GM19395 (cell line): Measurements from ENCODE around the gene CNTN5.

Source experiments
- ATAC-seq: cut with Tn5 transposase; IDR thresholded peaks from one replicate; pipeline ENCODE4 v1.9.1; 2021; ENCODE audit warnings: mild to moderate bottlenecking, moderate library complexity; ENCODE audit not compliant: unreplicated experiment

CNTN5 gene

GRCh38 chr11:99589771-99590170 lies 569.0 kb downstream of the CNTN5 start:
- ATAC-seq: no peak

DNA sequence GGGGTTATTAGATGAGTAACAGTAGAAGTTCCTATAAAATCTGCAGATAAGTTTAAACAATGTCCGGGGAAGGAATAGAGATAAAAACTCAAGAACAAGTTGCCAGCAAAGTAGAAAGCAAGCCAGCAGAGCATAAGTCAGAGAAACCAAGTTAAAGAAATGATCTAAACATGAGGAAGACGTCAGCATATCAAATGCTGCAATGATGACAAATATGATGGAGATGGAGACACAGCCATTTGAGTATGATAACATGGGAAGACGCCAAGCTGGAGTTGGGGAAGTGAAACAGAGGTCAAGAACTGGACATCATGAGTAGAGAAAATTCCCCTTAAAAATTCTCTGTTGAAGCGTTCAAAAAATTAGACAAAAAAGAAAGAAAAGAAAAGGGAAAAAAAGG lies 571.5 kb downstream of the CNTN5 start:
- ATAC-seq: no peak

DNA sequence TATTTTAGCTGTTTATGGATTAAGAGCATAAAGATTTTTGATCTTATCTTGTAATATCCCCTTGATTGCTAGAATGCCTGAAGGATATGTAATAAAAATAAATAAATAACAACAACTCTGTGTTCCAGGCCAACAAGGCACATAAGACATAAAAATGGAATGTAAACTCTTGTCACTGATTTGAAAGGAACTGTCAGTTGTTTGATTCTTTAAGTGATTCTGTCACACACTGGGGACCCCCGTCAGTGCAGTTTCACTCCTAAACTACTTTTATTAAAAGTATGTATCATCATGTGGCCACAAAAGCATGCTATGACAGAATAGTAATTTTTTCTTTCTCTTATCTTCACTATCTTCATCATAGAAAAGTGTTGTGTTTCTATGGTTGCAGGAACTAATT lies 572.4 kb downstream of the CNTN5 start:
- no peak for ATAC-seq

GRCh38 chr11:99601179-99601578 lies 580.4 kb downstream of the CNTN5 start:
- no peak for ATAC-seq

DNA sequence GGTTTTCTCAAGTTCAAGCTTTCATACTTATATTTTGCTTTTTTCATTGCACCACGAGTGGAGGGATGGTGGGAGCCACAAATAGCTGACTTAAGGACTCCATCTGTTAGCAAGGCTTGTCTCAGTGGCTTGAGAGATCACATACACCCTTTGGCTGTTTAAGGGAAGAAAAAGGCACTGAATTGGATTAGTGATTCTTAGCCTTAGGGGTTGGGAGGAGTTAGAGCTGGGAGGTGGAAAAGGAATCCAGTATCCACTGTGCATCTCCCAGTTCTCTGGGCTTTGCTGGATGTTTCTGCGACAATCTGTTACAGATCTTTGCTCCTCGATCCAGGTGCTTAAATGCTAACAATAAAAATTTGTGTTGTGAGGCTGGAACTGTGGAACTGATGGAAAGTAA lies 593.6 kb downstream of the CNTN5 start:
- ATAC-seq: no peak

- no peak for ATAC-seq
Measured at GRCh38 chr11:99630629-99631028, 609.9 kb downstream of the CNTN5 start.

DNA sequence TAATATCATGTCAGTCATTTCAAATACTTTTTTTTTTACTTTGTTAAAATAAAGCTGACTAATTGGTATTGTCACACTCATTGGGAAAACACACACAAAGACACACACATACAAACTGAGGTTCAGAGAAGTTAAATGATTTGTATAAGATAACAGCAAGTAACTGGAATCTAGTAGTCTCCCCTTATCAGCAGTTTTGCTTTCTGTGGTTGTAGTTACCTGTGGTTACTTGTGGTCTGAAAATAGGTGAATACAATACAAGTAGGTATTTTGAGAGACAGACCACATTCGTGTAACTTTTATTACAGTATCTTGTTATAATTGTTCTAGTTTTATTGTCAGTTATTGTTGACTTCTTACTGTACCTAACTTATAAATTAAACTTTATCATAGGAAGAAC lies 610.9 kb downstream of the CNTN5 start:
- no peak for ATAC-seq

- no peak for ATAC-seq
Measured at GRCh38 chr11:99632969-99633368, 612.2 kb downstream of the CNTN5 start.

- no peak for ATAC-seq
Measured at GRCh38 chr11:99634581-99634980, 613.8 kb downstream of the CNTN5 start.

DNA sequence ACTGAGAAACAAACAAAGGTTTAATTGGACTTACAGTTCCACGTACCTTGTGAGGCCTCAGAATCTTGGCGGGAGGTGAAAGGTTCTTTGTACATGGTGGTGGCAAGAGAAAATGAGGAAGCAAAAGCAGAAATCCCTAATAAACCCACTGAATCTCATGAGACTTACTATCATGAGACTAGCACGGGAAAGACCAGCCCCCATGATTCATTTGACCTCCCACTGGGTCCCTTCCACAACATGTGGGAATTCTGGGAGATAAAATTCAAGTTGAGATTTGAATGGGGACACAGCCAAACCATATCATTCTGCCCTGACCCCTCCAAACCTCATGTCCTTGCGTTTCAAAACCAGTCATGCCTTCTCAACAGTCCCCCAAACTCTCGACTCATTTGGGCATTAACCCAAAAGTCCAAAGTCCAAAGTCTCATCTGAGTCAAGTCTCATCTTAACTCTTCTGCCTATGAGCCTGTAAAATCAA lies 617.4 kb downstream of the CNTN5 start:
- no peak for ATAC-seq

DNA sequence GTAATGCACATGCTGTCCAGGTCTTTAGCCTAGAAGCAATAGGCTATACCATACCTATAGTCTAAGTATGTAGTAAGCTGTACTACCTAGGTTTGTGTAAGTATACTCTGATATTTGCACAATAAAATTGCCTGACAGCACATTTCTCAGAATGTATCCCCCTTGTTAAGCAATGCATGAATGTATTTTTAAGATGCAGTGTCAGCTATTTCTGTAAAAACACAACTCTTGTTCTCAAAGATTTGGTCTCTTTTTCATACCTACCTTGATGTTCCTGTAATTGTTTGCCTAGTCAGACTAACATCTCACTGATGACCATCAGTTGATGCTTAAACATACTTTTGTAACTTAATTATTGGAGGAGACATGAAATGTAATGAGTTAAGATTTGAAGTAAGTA lies 619.9 kb downstream of the CNTN5 start:
- ATAC-seq: no peak

GRCh38 chr11:99645934-99646333 lies 625.2 kb downstream of the CNTN5 start:
- no peak for ATAC-seq

DNA sequence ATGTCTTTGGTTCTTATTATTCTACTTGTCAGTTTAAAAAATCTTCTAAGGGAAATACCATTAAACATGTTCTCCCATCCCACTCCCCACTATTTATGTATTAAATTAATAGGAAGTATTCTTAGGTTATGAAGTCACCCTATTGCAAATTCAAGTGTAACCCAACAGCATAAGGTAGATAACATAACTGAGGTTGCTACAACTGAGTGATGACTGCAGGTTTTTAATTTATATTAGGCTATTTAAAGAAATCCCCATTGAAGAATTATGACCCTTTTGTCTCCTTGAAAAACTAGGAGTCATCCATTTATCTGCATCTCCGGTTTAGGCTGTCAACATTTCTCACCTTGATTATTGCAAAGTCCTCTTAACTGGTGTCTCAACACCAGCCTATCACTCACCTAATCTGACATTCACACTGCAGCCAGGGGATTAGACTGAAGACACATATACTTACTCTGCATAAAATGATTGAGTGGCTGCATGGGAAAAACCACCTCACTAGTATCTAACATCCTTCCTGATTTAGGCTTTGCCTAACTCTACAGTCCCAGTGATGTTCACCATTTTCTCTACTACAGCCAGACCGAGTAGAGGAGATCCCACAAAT lies 649.4 kb downstream of the CNTN5 start:
- ATAC-seq: no peak

GRCh38 chr11:99671808-99672409 lies 651.2 kb downstream of the CNTN5 start:
- no peak for ATAC-seq

DNA sequence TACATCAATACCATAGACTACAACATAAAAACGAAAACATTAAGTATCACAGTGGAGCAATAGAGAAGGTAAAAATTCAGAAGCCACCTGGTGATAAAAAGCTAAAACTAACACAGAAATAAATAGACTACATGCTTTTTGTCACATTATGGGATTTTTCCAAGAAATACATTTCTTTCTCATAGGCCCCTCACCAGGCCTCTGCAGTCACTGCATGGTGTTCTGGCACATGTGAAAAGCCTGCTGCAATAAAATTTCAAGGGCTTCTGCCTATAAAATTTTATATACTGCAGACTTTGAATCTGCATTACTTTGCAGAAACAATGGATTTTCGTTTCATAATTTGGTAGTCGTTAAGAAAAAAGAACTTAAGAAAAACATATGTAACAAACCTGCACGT lies 655.5 kb downstream of the CNTN5 start:
- no peak for ATAC-seq

DNA sequence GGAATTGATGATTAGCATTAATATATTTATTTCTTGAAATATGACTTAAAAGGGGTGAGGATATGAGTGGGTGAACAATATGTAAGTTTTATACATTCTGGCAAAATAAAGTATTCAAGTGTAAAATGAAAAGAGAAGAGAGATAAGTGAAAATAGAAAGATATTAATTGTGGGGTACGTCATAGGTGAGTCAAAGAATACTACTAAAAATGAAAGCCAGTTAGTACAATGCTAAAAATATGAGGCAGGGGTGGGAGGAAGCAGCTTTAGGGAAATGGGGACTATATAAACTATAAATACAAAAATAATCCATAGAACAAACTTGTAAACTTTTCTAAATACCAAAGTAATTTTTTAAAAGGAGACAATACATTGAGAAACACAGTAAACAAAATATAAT lies 661.4 kb downstream of the CNTN5 start:
- ATAC-seq: no peak

GRCh38 chr11:99682646-99683045 lies 661.9 kb downstream of the CNTN5 start:
- ATAC-seq: no peak

DNA sequence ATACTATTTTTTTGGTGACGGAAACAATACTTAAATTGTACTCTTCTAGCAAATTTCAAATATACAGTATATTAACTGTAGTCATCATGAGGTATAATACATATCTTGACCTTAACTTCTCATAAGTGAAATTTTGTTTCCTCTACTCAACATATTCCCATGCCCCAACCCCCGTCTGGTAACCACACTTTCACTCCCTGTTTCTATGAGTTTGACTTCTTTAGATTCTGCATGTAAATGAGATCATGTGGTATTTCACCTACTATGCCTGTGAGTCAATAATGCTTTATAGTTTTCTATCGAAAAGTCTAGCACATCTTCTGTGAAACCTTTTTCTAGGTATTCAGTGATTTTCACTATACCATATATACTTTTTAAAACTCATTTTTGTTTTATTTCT lies 663.2 kb downstream of the CNTN5 start:
- no peak for ATAC-seq

DNA sequence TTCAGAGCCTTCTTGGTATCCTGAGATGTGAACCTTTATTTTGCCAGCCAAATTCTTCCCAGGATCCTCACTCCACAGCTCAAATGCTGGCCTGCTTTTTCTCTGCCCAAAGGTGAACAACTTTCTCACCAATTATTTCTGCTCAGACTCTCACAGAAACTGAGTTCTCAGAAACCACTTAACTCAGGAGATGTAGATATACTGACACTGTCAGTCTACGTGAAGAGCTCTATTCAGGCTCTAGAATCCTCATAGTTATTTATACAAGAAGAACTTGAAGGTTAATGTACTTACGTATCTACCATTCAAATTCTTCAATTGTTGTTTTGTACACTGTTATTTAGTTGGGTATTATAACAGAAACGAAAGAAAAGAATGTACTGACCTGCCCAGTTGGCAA lies 666.1 kb downstream of the CNTN5 start:
- ATAC-seq: no peak

GRCh38 chr11:99687320-99687719 lies 666.6 kb downstream of the CNTN5 start:
- ATAC-seq: no peak

- ATAC-seq: no peak
Measured at GRCh38 chr11:99693941-99694492, 673.3 kb downstream of the CNTN5 start.

DNA sequence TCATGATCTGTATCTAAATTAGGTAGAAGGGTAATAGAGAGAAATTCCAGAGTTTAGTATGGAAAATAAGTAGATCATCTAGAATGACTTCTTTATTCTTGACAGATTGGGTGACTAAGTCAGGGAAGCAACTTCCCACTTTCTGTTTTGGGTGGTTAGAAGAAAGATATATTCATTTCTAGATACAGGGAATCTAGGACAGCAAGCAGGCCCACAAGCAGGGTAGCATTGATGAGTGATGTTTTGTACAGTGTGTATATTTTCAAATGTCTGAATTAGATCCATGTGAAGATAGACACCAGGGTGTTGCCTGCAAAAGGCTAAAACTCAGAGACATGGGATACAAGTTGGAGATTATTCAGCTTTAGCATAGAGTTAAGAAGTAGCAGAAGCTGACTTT lies 674.4 kb downstream of the CNTN5 start:
- no peak for ATAC-seq

DNA sequence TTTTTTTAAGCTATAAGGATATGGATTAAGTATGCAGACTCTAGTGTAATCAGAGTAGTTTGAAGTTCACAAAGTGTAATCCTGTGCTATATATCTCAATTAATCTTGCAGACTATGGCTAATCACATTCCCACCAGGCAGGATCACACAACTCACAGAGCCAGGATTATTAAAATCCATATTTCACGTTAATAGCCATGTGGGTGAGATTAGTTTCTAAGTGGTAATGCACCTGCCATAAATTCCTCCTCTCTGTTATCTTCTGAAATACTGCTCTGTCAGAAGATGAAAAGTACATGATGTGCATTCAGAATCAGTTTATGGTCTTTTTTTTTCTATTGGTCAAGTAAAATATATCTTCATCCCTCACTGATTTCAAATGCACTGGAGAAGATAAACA lies 686.1 kb downstream of the CNTN5 start:
- ATAC-seq: no peak
